ENCODE data around the gene FLCN.

- TF ChIP-seq ARNTL (CRISPR knock-in tag; IDR thresholded peaks at IDR 0.05; ENCODE audit: borderline replicate concordance, low read depth) (no peak), PPARA (CRISPR knock-in tag; IDR thresholded peaks at IDR 0.05; ENCODE audit: borderline replicate concordance) (no peak)
Measured at GRCh38 chr17:17246879-17247278, 9.9 kb upstream of the FLCN start.
